ENCODE measurements around the gene GMPPB. TPM values are rescaled to one million over a fixed set of nuclear protein-coding genes. Genes with fewer than 3 reads are reported as not detected.

The GMPPB gene
- total RNA-seq, 1 donor from 2014 or later = 61.6 TPM

- intact Hi-C loops (cut with micrococcal nuclease) = loop anchor here (5.0 kb wide), 3 partner anchors 201 to 564 kb away; partner anchors contain the start of genes DAG1, GNAI2 and USP4
Measured at GRCh38 chr3:49673121-49673714, 50.5 kb downstream of the GMPPB start.

- intact Hi-C loops (cut with micrococcal nuclease) = loop anchor here (1.0 to 5.0 kb wide), 5 partner anchors 132 to 566 kb away; partner anchors contain the start of genes DAG1, GNAI2, TCTA and USP4
Measured at GRCh38 chr3:49671291-49672288, 52.2 kb downstream of the GMPPB start.

GRCh38 chr3:49670940-49671290 is 52.8 kb downstream of the GMPPB start:
- intact Hi-C loops (cut with micrococcal nuclease) = loop anchor here (1.0 to 5.0 kb wide), 5 partner anchors 132 to 566 kb away; partner anchors contain the start of genes DAG1, GNAI2, TCTA and USP4

Other genes with a start within 250 kb of the GMPPB start
- 0.07 TPM in 2 replicates for gene BSN, start 169.5 kb downstream of the GMPPB start, total RNA-seq
- gene APEH, start 49.6 kb downstream of the GMPPB start, total RNA-seq = 108 and 111 TPM in 2 replicates
- 9.3 and 10.4 TPM in 2 replicates for gene MST1, start 34.5 kb downstream of the GMPPB start, total RNA-seq
- 44.1 and 50.0 TPM in 2 replicates for gene RNF123, start 34.4 kb downstream of the GMPPB start, total RNA-seq
- 0.27 TPM in 1 of 2 replicates, not detected in the other for gene AMIGO3, start 4.3 kb downstream of the GMPPB start, total RNA-seq
- gene IP6K1, start 62.6 kb upstream of the GMPPB start, total RNA-seq = 34.2 and 37.4 TPM in 2 replicates
- gene CDHR4, start 75.9 kb upstream of the GMPPB start, total RNA-seq = not detected in 2 replicates
- gene INKA1, start 79.3 kb upstream of the GMPPB start, total RNA-seq = 0.41 and 0.82 TPM in 2 replicates
- gene UBA7, start 90.0 kb upstream of the GMPPB start, total RNA-seq = 213 and 218 TPM in 2 replicates
- gene TRAIP, start 132.6 kb upstream of the GMPPB start, total RNA-seq = 30.4 and 31.8 TPM in 2 replicates
- not detected in 2 replicates for gene CAMKV, start 146.0 kb upstream of the GMPPB start, total RNA-seq
- 2.1 and 3.2 TPM in 2 replicates for gene MST1R, start 179.9 kb upstream of the GMPPB start, total RNA-seq
- 13.5 and 14.4 TPM in 2 replicates for gene MON1A, start 205.9 kb upstream of the GMPPB start, total RNA-seq
- 106 and 109 TPM in 2 replicates for gene RBM6, start 216.2 kb upstream of the GMPPB start, total RNA-seq

Data from T-helper 2 cell treated with Interferon-gamma antibody and Interleukin-4, amounts not matched to agents 100 ng/mL and 5 ng/mL, for 36 hours (primary cell).